Fibroblast of skin of left quadriceps (primary cell): Measurements from ENCODE around the gene TIMP2.

Experiments used
- DNase-seq, 2 experiments: peaks; one replicate each; pipeline ENCODE4 v3.0.0-alpha.2; 2013; ENCODE audit warnings: low read depth in 2 of 2

The TIMP2 gene

GRCh38 chr17:78818152-78818846 is 106.9 kb downstream of the TIMP2 start:
- DNase-seq: no peak

GRCh38 chr17:78817123-78817522 is 108.1 kb downstream of the TIMP2 start:
- DNase-seq: no peak

GRCh38 chr17:78815696-78816095 is 109.5 kb downstream of the TIMP2 start:
- DNase-seq: no peak

- DNase-seq: no peak
Measured at GRCh38 chr17:78812855-78813254, 112.3 kb downstream of the TIMP2 start.

- DNase-seq: no peak
Measured at GRCh38 chr17:78808163-78808562, 117.0 kb downstream of the TIMP2 start.

- DNase-seq: no peak
Measured at GRCh38 chr17:78806451-78806850, 118.7 kb downstream of the TIMP2 start.

- DNase-seq: no peak
Measured at GRCh38 chr17:78805301-78805700, 119.9 kb downstream of the TIMP2 start.

- no peak for DNase-seq
Measured at GRCh38 chr17:78804777-78805176, 120.4 kb downstream of the TIMP2 start.

- no peak for DNase-seq
Measured at GRCh38 chr17:78803186-78803845, 121.9 kb downstream of the TIMP2 start.
